Measurements from ENCODE around the gene CRADD. TPM values are rescaled to one million over a fixed set of nuclear protein-coding genes. Genes with fewer than 3 reads are reported as not detected.

CRADD gene
- total RNA-seq, 2 donors from 2014 or later = 27.2 to 75.2 TPM

GRCh38 chr12:93896427-93896826 is 219.3 kb downstream of the CRADD start:
- no peaks in the 10 kb centered on the region for H3K9me3 ChIP-seq
- H3K4me1 ChIP-seq = peaks cover 8% of the 10 kb centered on the region
- H3K36me3 ChIP-seq (replicated peaks in 1 of 2; ENCODE audit: insufficient read depth in 1 of 2, low read depth in 2 of 2) = no peaks in the 10 kb centered on the region
- no peak overlapping the region for H3K27ac ChIP-seq
- no peak for TF ChIP-seq POLR2A (IDR thresholded peaks at IDR 0.05)
- no peak for TF ChIP-seq CTCF (IDR thresholded peaks at IDR 0.05)
- no peak for ATAC-seq
- DNase-seq = no peak
- intact Hi-C loops (cut with DNase I) = no loop called here
- H3K27me3 ChIP-seq = no peaks in the 10 kb centered on the region
- no peak overlapping the region for H3K4me3 ChIP-seq
- 85 to 100% methylated on average over 1 of the region's 1 CpG for WGBS, 2 donors

- no peaks in the 10 kb centered on the region for H3K9me3 ChIP-seq
- DNase-seq (no peak), ATAC-seq (no peak)
- H3K36me3 ChIP-seq (replicated peaks in 1 of 2; ENCODE audit: insufficient read depth in 1 of 2, low read depth in 2 of 2) = no peaks in the 10 kb centered on the region
- H3K4me1 ChIP-seq = peaks cover 8% of the 10 kb centered on the region
- no peak overlapping the region for H3K27ac ChIP-seq
- 81 to 84% methylated on average over 6 of the region's 6 CpGs for WGBS, 2 donors
- no peaks in the 10 kb centered on the region for H3K27me3 ChIP-seq
- no peak overlapping the region for H3K4me3 ChIP-seq
- no peak for TF ChIP-seq POLR2A (IDR thresholded peaks at IDR 0.05)
- no peak for TF ChIP-seq CTCF (IDR thresholded peaks at IDR 0.05)
- intact Hi-C loops (cut with DNase I) = no loop called here
Observed at GRCh38 chr12:93896952-93897351, 219.8 kb downstream of the CRADD start.

GRCh38 chr12:93901739-93902138 is 224.6 kb downstream of the CRADD start:
- Histone ChIP-seq H3K27ac (no peak overlapping the region), H3K4me1 (no peaks in the 10 kb centered on the region), H3K4me3 (no peak overlapping the region), H3K36me3 (replicated peaks in 1 of 2; ENCODE audit: insufficient read depth in 1 of 2, low read depth in 2 of 2) (no peaks in the 10 kb centered on the region), H3K9me3 (no peaks in the 10 kb centered on the region), H3K27me3 (no peaks in the 10 kb centered on the region)
- no peak for DNase-seq
- 80 to 83% methylated on average over 3 of the region's 3 CpGs for WGBS, 2 donors
- intact Hi-C loops (cut with DNase I) = no loop called here
- TF ChIP-seq CTCF (IDR thresholded peaks at IDR 0.05) (no peak), POLR2A (IDR thresholded peaks at IDR 0.05) (no peak)
- no peak for ATAC-seq

- H3K36me3 ChIP-seq (replicated peaks in 1 of 2; ENCODE audit: insufficient read depth in 1 of 2, low read depth in 2 of 2) = no peaks in the 10 kb centered on the region
- no peak for TF ChIP-seq CTCF (IDR thresholded peaks at IDR 0.05)
- TF ChIP-seq POLR2A (IDR thresholded peaks at IDR 0.05) = no peak
- H3K4me3 ChIP-seq = no peak overlapping the region
- no peaks in the 10 kb centered on the region for H3K4me1 ChIP-seq
- no peaks in the 10 kb centered on the region for H3K9me3 ChIP-seq
- no peaks in the 10 kb centered on the region for H3K27me3 ChIP-seq
- no peak for ATAC-seq
- no peak overlapping the region for H3K27ac ChIP-seq
- WGBS, 2 donors = 79 to 85% methylated on average over 4 of the region's 4 CpGs
- no peak for DNase-seq
- intact Hi-C loops (cut with DNase I) = no loop called here
Observed at GRCh38 chr12:93902192-93902591, 225.0 kb downstream of the CRADD start.

GRCh38 chr12:93902736-93903562 is 225.8 kb downstream of the CRADD start:
- no peaks in the 10 kb centered on the region for H3K27me3 ChIP-seq
- H3K36me3 ChIP-seq (replicated peaks in 1 of 2; ENCODE audit: insufficient read depth in 1 of 2, low read depth in 2 of 2) = no peaks in the 10 kb centered on the region
- no peak overlapping the region for H3K27ac ChIP-seq
- no peaks in the 10 kb centered on the region for H3K9me3 ChIP-seq
- ATAC-seq (no peak), DNase-seq (no peak)
- TF ChIP-seq POLR2A (IDR thresholded peaks at IDR 0.05) (no peak), CTCF (IDR thresholded peaks at IDR 0.05) (no peak)
- no peaks in the 10 kb centered on the region for H3K4me1 ChIP-seq
- intact Hi-C loops (cut with DNase I) = no loop called here
- no peak overlapping the region for H3K4me3 ChIP-seq
- WGBS, 2 donors = 79 to 83% methylated on average over 5 of the region's 5 CpGs

All from body of pancreas (tissue), 4 donors.